GM21515 (cell line): ENCODE data around the gene COX17.
"Not testable (repeated sequence)": the region's sequence is repeated elsewhere in the genome, so short reads cannot be mapped to it uniquely, and the experiment has no call there.

Experiments used
- ATAC-seq: cut with Tn5 transposase; IDR thresholded peaks from one replicate; pipeline ENCODE4 v1.9.1; 2021; ENCODE audit not compliant: unreplicated experiment

COX17 gene, protein sequence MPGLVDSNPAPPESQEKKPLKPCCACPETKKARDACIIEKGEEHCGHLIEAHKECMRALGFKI

DNA sequence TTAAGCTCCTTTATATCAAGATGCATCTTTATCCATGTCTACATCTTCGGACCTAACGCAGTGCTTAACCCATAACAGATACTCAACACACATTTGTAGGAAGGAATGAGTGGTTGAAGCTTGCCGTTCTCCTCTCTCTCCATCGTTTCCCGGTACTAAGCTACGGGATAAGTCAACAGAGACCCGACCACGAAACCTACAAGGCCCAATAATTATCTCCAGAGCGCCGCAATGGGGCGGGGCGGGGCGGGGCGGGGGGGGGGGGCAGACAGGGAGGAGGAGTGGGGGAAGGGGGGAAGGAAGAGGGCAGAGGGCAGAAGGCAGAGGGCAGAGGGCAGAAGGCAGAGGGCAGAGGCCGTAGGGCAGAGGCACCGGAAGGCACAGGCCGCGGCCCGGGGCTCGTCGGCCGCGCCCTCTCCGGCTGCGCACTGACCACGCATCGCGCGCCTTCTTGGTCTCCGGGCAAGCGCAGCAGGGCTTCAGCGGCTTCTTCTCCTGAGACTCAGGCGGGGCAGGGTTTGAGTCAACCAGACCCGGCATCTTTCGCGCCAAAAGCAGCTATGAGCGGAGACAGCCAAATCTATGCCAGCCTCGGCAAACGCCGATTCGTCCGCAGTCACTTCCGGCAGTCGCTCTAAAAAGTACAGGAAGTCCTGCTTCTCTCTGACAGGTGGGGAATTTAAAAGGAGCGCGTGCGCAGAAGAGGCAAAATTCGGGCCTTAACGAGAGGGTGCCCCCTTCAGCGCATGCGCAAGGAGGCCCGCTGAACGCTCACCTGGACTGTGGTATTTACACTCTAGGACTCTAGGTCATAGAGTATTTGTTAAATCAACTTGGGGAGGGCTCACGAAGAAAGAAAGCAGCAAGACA is at the start of gene COX17:
TSS of gene COX17 (minus strand) at position 636 of the 870 bp plus-strand sequence. CDS start at position 540, 96 bp downstream.
- ATAC-seq, result peak; percentile 91

DNA sequence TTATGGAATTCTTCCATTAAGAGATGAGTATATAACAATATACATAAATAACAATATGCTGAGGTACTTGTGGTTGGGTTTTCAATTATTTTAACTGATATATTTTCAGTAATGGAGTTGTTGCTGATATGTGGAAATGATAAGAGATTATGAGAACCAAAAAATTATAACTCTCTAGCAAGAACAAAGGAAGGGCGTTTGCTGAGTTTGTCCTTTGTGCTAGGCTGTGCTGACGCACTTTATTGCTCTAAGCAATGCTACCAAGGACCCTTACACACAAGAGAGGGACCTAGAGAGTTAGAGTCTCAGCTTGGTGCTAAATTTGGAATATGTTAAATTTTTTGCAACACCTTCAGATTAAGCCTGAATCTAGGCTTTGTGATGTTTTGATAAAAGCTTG is 49.7 kb upstream of the COX17 start:
- no peak for ATAC-seq

DNA sequence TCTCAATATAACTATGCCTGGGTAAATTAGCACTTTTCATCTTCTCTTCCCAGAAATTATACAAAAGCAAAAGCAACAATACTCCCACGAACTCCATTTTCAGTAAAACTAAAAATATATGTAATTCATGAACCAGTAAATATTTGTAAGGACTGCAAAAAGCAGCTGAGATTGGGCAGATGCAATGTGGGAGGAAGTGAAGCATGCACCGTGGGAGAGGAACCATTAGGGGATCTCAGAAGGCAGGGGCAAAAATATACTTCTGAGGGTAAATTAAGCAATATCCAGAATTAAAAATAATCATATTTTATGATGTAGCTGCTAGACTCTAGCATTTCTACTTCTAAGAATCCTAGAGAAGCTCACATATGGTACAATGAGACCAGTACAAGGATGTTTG is 45.8 kb upstream of the COX17 start:
- no peak for ATAC-seq

DNA sequence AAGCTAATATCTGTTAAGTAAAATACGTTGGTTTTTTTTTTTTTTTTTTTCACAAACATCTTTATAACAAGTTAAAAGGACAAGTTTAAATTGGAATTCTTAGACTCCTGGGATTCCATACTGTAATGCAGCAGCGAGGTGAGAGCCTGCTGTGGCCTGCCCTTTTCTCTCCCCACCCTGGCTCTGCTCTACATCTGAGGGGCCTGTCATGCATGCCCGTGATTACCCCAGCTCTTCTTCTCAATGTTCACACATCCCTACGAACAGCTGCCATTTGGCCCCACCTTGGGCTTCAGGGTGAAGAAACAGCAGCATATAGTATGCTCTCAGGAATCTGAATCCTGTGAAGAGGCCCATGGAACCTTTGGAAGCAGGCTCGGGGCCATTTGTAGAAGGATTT is 40.3 kb upstream of the COX17 start:
- no peak for ATAC-seq

DNA sequence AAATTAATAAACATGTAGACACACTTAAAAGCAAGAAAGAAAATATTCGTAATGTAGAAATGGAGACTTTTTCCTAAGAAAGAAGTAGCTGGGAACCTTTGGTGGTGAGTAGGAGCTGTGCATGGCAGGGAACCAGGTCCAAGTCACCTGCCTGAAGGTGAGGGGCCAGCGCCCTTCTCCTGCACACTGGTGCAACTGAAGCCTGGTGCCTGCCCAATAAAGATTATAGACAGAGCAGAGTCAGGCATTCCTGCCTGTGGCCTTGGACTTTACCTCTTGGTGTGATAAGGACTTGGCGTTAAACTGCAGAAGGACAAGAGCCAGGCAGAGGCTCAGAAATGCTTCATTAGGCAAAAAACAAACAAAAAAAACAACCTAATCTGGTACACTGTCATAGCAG is 39.8 kb upstream of the COX17 start:
- ATAC-seq, result no peak

DNA sequence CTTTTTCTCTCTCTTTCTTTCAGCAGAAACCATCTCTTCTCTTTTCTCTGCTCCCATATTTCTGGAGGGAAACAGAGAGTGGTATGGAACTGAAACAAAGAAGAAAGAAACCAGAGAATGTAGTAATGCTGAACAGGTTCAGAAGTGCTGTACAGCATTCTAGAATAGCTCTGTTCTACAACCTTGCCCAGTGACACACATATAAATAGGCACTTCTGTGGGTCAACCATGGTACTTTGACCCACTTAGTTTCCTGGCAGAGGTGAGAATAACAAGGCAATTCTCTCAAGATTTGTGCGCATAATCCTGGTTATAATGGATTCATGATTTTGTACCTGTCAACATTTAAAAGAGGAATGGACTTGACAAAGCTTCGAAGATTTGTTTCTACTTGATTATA is 37.9 kb upstream of the COX17 start:
- ATAC-seq, result no peak

DNA sequence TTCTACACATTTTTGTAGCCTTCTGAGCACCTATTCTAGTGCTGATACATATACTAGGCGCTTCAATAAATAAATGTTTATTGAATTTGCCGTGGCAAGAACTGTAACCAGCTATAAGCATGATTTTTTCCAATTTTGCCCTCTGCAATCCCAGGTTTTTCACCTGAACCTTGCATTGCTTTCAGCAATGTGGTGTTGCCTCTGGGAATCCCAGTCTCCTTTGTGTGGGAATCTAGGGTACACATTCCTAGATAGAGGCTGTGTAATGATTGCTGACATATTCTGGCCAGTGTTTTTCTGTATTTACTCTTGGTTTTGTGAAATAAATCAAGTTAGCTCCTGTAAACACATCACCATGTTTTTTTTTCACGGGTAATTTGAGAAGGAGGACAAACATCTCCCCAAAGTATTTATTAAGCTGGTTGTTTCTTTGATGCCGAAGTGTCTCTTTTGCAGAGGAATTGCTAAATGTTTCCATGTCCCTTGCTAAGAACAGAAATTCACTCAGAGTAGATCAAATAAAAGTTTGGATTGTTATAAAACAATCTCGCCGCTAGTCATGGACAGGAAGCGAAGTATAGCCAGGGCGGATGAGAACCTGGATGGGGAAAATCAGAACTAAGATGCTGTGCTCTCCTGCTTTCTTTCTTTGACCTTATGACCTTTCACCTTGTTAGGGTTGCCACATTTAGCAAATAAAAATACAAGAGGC is 26.8 kb upstream of the COX17 start:
- ATAC-seq, result no peak

DNA sequence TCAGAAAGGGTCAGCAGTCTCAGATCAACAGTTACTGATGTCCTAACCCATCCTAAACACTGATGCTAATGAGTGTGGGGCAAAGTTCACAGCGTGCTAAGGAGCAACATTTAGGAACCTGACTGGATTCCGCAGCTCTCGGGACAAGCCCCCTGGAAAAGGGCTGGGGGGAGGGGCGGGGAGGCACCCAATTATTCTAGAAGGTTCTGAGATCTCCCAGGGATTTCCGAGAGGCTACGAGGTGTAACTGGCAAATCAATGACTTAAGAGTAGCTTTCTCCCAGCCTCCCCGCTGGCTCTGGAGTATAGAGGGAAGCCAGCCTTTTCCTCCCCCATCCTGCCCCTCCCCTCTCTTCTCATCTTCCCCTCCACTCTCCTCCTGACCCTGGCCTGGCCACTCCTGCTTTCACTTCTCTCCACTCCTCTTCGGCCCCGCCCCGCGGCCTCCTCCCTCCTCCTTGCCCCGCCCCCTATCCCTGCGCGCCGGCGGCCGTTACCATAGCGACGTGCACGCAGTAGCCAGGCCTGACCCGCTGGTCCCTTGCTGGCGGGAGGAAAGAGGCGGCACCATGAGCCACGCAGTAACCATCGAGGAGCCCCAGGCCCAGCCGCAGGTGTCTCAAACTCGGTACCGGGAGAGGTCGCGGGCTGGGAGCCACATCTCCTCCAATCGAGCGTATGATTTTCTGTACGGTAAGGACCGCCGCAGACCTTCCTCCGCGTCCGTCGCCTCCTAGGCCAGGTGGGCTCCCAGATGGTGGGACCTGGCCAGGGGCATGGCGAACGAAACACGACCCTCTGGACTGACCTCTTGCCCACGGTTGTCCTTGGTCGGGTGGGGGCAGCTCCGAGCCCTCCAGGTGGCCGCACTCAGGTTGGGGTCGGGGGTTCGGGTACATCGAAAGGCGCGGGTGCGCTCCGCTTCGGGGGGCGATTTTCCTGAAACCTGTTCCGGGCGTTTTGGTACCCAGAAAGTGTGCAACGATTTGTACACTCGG is 25.6 kb upstream of the COX17 start, which contains the start of gene CFAP91:
TSS of gene CFAP91 (plus strand) at position 493 of the 998 bp plus-strand sequence. CDS start at position 570, 77 bp downstream.
- ATAC-seq, result peak; percentile 79

DNA sequence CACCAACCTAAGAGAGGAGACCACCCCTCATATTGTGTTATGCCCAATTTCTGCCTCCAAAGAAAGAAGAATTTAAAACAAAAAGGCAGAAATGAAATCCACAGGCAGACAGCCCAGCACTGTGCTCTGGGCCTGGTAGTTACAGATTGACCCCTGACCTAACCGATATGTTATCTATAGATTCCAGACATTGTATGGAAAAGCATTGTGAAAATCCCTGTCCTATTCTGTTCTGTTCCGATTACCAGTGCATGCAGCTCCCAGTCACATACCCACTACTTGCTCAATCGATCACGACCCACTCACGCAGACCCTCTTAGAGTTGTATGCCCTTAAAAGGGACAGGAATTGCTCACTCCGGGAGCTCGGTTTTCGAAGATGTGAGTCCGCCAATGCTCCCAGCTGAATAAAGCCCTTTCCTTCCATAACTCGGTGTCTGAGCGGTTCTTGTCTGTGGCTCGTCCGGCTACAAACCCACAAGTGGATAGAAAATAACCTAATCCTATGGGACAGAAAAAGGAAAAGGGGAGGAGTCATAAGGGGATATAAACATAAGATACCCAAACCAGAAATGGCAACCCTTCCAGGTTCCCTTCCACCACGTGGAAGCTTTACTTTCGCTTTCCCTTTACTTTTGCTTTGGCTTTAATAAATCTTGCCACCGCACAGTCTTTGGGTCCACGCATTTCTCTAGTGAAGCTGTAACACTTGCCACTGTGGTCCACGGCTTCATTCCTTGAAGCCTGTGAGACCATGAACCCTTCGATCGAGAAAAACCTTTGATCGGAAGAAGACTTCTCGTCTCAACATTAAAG is 23.9 kb upstream of the COX17 start:
- peak; percentile 6 for ATAC-seq

DNA sequence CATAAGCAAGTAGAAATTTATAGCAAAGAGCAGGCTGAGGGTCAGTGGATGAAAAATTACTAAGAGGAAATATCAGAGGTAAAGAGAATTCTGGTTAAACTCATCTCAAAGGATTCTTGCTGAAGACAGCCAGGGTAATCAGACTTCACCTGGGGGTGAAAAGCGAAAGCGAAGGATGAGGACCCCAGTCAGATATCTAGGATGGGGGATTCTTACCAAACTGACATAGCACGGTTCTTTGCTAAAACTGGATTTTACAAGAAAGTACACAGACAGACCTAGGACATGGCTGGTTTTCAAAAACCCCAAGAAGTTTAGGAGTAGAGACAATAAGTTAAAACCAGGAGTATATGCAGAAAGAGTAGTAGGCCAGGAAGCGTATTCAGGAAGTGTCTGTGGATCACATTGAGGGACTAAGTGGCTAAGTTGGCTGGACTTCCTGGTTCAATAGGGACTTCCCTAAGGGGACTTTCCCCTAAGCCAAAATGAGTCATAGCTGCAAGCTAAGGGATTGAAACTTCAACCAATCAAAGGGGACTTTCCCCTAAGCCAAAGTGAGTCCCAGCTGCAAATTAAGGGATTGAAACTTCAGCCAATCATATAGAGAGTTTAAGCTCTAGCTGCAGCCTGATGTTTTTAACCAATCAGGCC is 23.2 kb upstream of the COX17 start:
- peak; percentile 36 for ATAC-seq

DNA sequence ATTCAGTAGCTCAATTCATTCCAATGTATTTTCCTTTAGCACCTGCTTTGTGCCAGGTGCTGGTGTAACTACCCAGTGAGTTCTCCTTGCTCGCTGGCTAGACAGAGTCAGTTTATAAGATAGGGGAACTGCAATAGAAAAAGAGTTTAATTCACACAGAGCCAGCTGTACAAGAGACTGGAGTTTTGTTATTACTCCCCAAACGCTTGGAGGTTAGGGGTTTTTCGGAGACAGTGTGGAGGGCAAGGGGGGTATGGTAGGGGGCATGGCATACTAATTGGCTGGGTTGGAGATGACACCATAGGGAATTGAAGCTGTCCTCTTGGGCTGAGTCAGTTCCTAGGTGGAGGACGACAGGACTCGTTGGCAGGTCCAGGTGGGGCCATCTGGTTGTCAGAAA is 20.2 kb upstream of the COX17 start:
- ATAC-seq, result no peak

DNA sequence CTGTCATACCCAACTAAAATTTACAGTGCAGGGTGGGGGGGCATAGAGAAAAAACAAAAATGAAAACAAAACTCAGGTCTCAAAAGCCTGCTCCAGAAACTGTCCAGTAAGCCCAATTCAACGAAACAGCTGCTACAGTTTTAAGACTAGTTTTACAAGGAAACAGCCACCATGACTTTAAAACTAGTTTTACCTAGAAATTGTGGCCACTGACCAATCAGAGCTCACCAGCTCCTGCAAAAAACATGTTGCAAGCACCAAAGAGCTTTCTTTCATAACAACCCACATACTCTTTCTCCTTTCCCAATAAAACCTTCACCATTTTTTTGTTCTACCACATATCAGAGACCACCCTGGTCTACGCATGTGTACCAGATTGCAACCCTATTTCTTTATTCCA is 18.3 kb upstream of the COX17 start:
- no peak for ATAC-seq

DNA sequence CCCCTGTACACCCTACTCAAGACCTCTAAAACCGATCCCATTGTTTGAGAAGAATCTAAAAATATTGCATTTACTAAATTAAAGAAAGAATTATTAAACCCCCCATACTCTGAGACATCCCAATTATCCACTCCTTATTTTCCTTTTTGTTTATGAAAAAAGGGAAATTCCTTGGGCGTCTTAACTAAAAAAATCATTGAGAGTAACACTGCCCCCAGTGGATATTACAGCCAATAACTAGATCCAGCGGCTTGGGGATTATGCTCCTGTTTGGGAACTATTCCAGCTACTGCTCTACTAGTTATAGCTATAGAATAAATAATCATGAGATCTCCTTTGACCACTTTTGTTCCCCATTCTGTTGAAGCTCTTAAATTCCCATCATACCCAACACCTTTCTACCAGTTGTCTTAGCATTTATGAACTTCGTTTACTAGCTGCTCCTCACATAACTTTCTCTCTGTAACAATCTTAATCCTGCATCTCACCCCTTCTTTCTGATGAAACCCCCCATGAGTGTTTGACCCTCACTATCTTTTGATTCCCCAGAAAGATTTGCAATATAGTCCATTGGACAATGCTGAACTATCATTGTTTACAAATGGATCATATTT is 12.9 kb upstream of the COX17 start:
- no peak for ATAC-seq

DNA sequence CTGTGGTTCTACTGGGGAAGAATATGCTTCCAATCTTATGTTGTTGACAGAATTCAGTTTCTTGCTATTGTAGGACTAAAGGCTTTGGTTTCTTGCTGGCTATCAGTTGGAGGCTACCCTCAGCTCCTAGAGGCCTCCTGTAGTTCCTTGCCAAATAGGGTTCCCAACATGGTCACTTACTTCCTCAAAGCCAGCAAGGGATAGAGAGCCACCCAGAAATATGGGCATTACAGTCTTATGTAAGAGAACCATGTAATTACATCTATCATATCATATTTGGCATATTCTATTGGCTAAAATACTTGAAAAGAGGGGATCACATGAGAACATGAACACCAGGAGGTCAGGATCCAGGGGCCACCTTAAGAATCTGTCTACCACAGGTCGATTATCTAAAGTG is 6.2 kb upstream of the COX17 start:
- no peak for ATAC-seq

DNA sequence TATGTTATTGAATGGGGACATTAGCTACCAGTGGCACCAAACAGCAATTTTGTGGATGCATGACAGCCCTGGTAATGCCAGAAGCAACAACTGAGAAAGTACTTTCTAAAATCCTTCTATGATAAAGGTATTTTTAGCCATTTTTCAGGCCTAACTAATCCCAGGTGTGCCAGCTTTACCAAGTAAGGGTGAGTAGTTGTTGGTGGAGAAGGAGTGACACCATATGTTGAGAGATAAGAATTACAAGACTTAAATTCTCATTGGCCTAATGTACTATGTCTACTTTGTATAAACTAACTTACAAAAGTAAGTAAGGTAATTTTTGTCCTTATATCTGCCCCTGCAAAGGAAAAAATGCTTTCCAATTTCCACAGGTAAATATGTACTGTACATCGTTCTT is 4.1 kb upstream of the COX17 start:
- ATAC-seq, result no peak

DNA sequence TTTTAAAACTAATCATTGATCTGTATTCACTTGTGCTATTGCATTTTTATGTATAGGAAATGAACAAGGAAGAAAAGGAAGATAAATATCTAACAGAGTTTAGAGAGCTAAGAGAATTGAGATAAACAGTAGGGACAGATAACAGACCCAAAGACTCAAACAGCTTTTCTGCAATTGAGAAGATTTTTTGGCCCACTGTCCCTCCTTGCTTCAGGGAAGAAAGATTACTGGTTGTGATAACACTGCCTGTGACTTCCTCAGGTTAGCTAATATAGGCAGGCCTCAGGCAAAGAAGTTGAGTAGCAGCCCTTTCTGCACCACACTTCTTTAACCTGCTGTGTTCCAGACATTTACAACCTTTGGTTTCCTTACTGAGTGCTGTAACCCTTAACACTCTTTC is 2.7 kb upstream of the COX17 start:
- no peak for ATAC-seq

DNA sequence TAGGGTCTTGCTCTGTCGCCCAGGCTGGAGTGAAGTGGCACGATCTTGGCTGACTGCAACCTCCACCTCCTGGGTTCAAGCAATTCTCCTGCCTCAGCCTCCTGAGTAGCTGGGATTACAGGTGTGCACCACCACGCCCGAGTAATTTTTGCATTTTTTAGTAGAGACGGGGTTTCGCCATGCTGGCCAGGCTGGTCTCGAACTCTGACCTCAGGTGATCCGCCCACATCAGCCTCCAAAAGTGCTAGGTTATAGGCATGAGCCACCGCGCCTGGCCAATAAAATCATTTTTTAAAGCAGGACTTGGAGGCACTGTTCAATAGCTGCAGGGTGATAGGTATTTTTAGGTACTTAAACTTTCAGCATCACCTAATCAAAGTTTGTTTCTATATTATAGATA is 1.0 kb upstream of the COX17 start:
- ATAC-seq, result not testable (repeated sequence)

DNA sequence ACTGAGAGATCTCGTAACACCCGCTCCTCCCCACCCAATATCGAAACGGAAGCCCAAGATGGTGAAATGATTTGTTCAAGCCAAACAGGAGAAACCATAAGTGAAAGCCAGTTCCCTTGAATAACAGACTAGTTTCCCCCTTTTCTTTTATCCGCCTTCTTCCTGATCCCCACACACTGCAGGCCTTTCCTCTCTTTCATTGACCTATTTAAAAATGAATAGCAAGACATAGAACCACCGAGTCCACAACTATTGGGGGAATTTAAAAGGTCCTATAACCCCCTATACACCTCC is 382 bp upstream of the COX17 start:
- no peak for ATAC-seq

DNA sequence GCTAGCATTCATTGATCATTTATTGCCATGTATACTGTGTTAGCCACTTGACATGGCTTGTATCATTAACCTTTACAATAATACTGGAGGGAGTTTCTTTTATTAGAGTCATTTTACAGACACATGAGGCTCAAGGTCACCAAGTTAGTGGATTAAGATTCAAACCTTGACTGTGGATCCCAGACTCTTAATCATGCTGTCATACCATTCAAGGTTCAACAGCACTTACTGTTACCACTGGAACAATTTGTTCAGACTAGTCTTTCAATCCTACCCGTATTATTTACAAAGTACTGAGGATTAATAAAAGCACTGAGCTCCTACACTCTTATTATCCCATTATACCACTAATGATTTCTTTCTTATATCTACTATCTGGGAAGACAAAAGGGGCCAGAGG is 1.2 kb downstream of the COX17 start:
- no peak for ATAC-seq
